Subcutaneous abdominal adipose tissue (tissue), 5 donors: ENCODE measurements around the gene MON2.
"Not testable (repeated sequence)": the region's sequence is repeated elsewhere in the genome, so short reads cannot be mapped to it uniquely, and the experiment has no call there.

ENCODE experiments used
- H3K27ac ChIP-seq: one replicate; pipeline ENCODE4 v1.7.0; 2013; ENCODE audit warnings: low read depth, mild to moderate bottlenecking, inconsistent platforms, low read length, moderate library complexity
- H3K27me3 ChIP-seq, 5 donors: one replicate each; pipeline ENCODE4 v1.7.0; 2013; ENCODE audit warnings: low read length in 5 of 5, inconsistent platforms in 1 of 5; ENCODE audit not compliant: control insufficient read depth in 5 of 5, insufficient read depth in 4 of 5
- H3K36me3 ChIP-seq, 5 donors: one replicate each; pipeline ENCODE4 v1.7.0; 2013; ENCODE audit warnings: low read length in 5 of 5; ENCODE audit not compliant: control insufficient read depth in 5 of 5, insufficient read depth in 5 of 5
- H3K4me1 ChIP-seq, 5 donors: one replicate each; pipeline ENCODE4 v1.7.0; 2013; ENCODE audit warnings: low read length in 5 of 5, mild to moderate bottlenecking in 3 of 5, moderate library complexity in 1 of 5; ENCODE audit not compliant: control insufficient read depth in 5 of 5, insufficient read depth in 5 of 5
- H3K4me3 ChIP-seq, 5 donors: one replicate each; pipeline ENCODE4 v1.7.0; 2013; ENCODE audit warnings: low read length in 5 of 5, low read depth in 1 of 5
- H3K9ac ChIP-seq, 5 donors: one replicate each; pipeline ENCODE4 v1.7.0; 2013; ENCODE audit warnings: low read length in 5 of 5, mild to moderate bottlenecking in 4 of 5, moderate library complexity in 3 of 5
- H3K9me3 ChIP-seq, 5 donors: one replicate each; pipeline ENCODE4 v1.7.0; 2013; ENCODE audit warnings: low read length in 5 of 5; ENCODE audit not compliant: control insufficient read depth in 5 of 5
- donor health status: healthy.
- donor health status: healthy.
- donor health status: healthy.
- donor health status: healthy.
- donor health status: healthy.

Gene MON2

DNA sequence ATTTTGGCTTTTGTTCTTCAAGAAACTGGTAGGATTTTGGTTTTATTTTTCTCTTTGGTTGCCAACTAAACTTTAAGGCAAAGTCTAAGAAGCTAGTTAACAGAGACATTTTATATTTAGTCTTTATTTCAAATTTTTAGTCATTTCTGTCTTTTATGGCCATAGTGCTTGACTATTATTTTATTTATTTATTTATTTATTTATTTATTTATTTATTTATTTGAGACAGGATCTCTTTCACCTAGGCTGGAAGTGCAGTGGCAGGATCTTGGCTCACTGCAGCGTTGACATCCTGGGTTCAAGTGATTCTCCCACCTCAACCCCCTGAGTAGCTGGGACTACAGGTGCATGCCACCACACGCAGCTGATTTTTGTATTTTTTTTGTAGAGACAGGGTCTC lies 3.1 kb downstream of the MON2 start:
- Histone ChIP-seq H3K4me3 (no peak overlapping the region), H3K27me3 (no peaks in the 10 kb centered on the region), H3K4me1 (peaks cover 7 to 37% (median 27%) of the 10 kb centered on the region in 5 donors), H3K27ac (no peak overlapping the region), H3K36me3 (peaks cover 0 to 5% (median 2%) of the 10 kb centered on the region in 5 donors), H3K9me3 (no peaks in the 10 kb centered on the region), H3K9ac (no peak overlapping the region)

DNA sequence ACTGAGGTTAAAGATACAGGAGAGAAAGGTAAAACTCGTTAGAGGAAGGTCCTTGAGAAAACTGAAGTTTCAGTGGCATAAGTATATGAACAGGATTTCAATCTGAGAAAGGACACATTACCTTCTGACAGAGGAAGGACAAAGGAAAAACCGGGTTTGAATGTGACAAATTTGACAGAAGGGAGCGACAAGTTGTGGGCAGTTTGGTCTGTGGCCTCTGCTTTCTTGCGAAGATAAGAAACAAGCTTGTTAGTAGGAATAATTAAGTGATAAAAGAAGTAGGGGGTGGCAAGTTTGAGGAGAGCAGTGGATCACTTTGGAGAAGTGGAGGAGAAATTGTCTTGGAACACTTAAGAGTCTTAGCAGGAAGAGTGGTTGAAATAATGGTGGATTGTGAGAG lies 5.1 kb downstream of the MON2 start:
- no peak overlapping the region for H3K4me3 ChIP-seq
- H3K36me3 ChIP-seq = peaks cover 0 to 5% (median 2%) of the 10 kb centered on the region in 5 donors
- peaks cover 7 to 33% (median 21%) of the 10 kb centered on the region in 5 donors for H3K4me1 ChIP-seq
- H3K9me3 ChIP-seq = no peaks in the 10 kb centered on the region
- H3K27me3 ChIP-seq = no peaks in the 10 kb centered on the region
- no peak overlapping the region for H3K27ac ChIP-seq
- no peak overlapping the region for H3K9ac ChIP-seq

DNA sequence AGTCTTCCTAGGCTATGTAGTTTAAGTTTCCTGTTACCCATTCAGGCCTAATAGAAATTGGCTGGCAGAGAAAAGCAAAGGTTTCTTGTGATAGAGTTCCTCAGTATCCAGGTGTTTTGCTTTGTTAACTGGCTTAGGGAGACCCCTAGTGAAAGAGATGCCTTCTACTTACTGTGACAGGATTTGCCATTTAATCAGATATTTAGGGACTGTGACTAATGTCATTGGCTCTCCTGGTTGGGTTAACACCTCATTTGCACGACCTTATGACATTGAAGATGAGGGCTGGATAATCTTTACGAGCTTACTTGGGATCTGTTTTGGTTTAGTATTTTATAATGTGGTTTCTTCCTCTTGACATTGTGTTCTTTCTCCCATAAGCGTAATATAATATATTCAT lies 5.8 kb downstream of the MON2 start:
- Histone ChIP-seq H3K4me1 (peaks cover 5 to 33% (median 19%) of the 10 kb centered on the region in 5 donors), H3K27ac (no peak overlapping the region), H3K4me3 (no peak overlapping the region), H3K27me3 (no peaks in the 10 kb centered on the region), H3K36me3 (peaks cover 1 to 7% (median 2%) of the 10 kb centered on the region in 5 donors), H3K9ac (no peak overlapping the region), H3K9me3 (no peaks in the 10 kb centered on the region)

DNA sequence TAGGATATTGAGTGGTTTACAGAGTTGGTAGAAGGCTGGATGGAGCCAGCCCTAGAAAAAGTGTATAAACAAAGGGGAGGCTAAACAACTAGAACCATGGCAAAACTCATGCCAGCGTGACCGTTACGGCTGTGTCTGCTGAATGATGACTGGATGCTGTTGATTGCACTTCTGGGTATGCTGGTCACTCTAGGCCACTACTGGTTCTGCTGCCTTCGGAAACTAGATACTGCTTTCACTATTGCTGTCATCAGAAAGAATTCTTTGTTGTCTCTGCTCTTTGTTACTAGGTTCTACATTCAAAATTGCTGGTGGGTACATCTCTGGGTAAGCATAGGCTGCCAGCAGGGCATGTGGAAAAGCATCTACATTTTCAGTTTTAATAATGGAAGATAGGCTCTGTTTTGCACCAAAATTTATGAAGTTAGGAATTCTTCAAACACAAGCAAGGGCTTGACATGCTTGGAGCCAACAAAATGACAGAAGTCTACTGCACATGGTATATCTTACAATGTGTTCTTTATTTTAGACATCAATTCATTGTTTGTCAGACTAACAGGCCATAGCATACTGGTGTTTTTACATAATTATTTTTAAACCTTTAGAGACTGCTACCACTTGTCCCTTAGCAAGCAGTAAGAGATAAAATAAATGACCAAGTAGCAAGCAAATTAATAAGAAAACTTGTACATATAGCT lies 15.4 kb downstream of the MON2 start:
- no peak overlapping the region for H3K27ac ChIP-seq
- H3K36me3 ChIP-seq = peaks cover 4 to 14% (median 8%) of the 10 kb centered on the region in 5 donors
- H3K9ac ChIP-seq = no peak overlapping the region
- H3K9me3 ChIP-seq = no peaks in the 10 kb centered on the region
- no peak overlapping the region for H3K4me3 ChIP-seq
- H3K27me3 ChIP-seq = no peaks in the 10 kb centered on the region
- peaks cover 0 to 4% (median 0%) of the 10 kb centered on the region in 5 donors for H3K4me1 ChIP-seq

DNA sequence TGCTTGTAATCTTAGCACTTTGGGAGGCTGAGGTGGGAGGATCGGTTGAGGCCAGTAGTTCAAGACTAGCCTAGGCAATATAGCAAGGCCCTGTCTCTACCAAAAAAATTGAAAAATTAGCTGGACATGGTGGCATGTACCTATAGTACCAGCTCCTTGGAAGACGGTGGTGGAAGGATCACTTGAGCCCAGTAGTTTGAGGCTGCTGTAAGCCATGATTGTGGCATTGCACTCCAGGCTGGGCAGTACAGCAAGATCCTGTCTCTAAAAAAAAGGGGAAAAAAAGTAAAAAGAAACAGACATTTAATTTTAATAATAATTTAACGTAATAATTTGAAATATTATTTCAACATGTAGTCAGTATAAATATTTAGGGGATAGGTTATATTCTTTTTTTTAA lies 16.1 kb downstream of the MON2 start:
- H3K4me1 ChIP-seq = peaks cover 0 to 4% (median 0%) of the 10 kb centered on the region in 5 donors
- no peak overlapping the region for H3K27ac ChIP-seq
- no peaks in the 10 kb centered on the region for H3K27me3 ChIP-seq
- no peak overlapping the region for H3K9ac ChIP-seq
- H3K36me3 ChIP-seq = peaks cover 2 to 10% (median 4%) of the 10 kb centered on the region in 5 donors
- H3K4me3 ChIP-seq = no peak overlapping the region
- H3K9me3 ChIP-seq = no peaks in the 10 kb centered on the region

DNA sequence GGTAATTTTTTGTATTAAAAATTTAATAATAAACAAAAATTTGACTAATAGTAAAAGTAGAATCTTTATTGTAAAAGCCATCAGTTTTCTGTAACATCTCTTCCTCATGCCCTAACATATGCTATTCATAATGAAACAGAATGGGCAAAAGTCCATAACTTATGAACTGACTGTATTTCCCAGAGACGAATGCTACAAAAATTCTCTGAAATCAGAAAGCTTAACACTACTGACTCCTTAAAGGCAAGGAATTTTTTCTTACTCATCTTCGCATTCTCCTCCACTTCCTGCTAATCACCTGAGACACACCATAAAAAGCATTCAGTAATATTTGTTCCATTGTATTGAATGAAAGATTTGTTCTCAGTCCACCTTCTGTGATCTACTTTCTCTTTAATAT lies 17.6 kb downstream of the MON2 start:
- peaks cover 0 to 4% (median 0%) of the 10 kb centered on the region in 5 donors for H3K4me1 ChIP-seq
- H3K27ac ChIP-seq = no peak overlapping the region
- H3K4me3 ChIP-seq = no peak overlapping the region
- H3K27me3 ChIP-seq = no peaks in the 10 kb centered on the region
- H3K9ac ChIP-seq = peak overlapping the region in 1 of 5 donors; percentile 32
- H3K36me3 ChIP-seq = peaks cover 0 to 7% (median 3%) of the 10 kb centered on the region in 5 donors
- no peaks in the 10 kb centered on the region for H3K9me3 ChIP-seq

DNA sequence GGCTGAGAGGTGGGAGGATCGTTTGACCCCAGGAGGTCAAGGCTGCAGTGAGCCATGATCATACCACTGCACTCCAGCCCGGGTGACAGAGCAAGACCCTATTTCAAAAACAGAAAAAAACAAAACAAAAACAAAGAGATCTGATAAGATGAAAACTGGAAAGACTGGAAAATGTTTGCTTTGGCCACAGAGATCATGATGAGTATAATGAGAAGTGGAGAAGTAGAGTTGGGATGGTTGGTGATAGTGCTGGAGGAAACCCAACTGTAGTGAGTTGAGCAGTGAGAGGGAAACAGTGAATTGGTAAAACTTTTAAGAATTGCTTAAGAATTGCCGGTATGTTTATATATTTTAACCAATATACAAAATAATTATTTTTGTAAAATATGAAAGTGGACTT lies 39.2 kb downstream of the MON2 start:
- Histone ChIP-seq H3K27ac (no peak overlapping the region), H3K9me3 (no peaks in the 10 kb centered on the region), H3K36me3 (peaks cover 22 to 60% (median 42%) of the 10 kb centered on the region in 5 donors), H3K4me1 (no peaks in the 10 kb centered on the region), H3K9ac (no peak overlapping the region), H3K27me3 (no peaks in the 10 kb centered on the region), H3K4me3 (no peak overlapping the region)

DNA sequence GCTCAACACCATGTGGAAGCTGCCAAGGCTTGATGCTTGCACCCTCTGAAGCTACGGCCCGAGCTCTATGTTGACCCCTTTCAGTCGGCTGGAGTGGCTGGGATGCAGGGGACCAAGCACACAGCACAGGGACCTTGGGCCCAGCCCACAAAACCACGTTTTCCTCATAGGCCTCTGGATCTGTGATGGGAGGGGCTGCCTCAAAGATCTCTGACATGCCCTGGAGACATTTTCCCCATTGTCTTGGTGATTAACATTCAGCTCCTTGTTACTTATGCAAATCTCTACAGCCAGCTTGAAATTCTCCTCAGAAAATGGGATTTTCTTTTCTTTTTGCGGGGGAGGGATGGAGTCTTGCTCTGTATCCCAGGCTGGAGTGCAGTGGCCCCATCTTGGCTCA lies 46.3 kb downstream of the MON2 start:
- H3K36me3 ChIP-seq = peaks cover 7 to 27% (median 15%) of the 10 kb centered on the region in 5 donors

DNA sequence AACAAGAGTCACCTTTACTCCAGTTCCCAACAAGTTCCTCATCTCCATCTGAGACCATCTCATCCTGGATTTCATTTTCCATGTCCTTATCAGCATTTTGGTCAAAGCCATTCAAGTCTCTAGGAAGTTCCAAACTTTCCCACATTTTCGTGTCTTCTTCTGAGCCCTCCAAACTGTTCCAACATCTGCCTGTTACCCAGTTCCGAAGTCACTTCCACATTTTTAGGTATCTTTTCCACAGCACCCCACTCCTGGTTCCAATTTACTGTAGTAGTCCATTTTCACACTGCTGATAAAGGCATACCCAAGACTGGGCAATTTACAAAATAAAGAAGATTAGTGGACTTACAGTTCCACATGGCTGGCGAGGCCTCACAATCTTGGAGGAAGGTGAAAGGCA lies 47.5 kb downstream of the MON2 start:
- not testable (repeated sequence) for H3K27me3 ChIP-seq, H3K9me3 ChIP-seq, H3K4me3 ChIP-seq, H3K27ac ChIP-seq, H3K9ac ChIP-seq, H3K4me1 ChIP-seq
- peaks cover 0 to 18% (median 10%) of the 10 kb centered on the region in 5 donors for H3K36me3 ChIP-seq

More for the DNA sequence above, 46.3 kb downstream of the MON2 start:
- peaks cover 0 to 3% (median 0%) of the 10 kb centered on the region in 5 donors for H3K4me1 ChIP-seq
- no peak overlapping the region for H3K9ac ChIP-seq
- no peaks in the 10 kb centered on the region for H3K27me3 ChIP-seq
- no peak overlapping the region for H3K27ac ChIP-seq
- H3K9me3 ChIP-seq = no peaks in the 10 kb centered on the region
- H3K4me3 ChIP-seq = no peak overlapping the region

DNA sequence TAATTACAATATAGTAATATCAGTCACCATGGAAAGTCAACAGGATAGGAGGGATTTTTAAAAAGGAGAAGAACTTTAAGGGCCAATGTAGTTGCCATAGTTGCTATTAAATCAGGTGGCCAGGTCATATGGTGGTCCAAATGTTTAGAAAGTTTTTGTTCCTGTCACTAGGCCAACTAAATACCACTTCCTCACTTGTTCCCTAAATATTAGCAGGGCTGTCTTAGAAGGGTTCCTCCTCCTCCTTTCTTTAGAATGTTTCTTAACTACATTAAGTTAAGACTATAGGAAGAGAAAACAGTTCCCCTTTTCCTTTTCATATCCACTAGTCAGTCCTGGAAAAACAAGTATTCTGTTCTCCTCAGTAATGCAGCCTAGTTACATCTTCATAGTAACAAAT lies 50.3 kb downstream of the MON2 start:
- Histone ChIP-seq H3K4me1 (peaks cover 0 to 3% (median 0%) of the 10 kb centered on the region in 5 donors), H3K9ac (no peak overlapping the region), H3K27me3 (no peaks in the 10 kb centered on the region), H3K36me3 (peaks cover 0 to 12% (median 4%) of the 10 kb centered on the region in 5 donors), H3K4me3 (no peak overlapping the region), H3K9me3 (no peaks in the 10 kb centered on the region), H3K27ac (no peak overlapping the region)
